Hypothalamus (tissue), 51 donors: ENCODE measurements around the gene EPHA2.

Experiments used
- DNase-seq, 51 donors: peaks; one replicate each; lab custom pipeline; 2025; lab: John Stamatoyannopoulos, UW

Gene EPHA2

DNA sequence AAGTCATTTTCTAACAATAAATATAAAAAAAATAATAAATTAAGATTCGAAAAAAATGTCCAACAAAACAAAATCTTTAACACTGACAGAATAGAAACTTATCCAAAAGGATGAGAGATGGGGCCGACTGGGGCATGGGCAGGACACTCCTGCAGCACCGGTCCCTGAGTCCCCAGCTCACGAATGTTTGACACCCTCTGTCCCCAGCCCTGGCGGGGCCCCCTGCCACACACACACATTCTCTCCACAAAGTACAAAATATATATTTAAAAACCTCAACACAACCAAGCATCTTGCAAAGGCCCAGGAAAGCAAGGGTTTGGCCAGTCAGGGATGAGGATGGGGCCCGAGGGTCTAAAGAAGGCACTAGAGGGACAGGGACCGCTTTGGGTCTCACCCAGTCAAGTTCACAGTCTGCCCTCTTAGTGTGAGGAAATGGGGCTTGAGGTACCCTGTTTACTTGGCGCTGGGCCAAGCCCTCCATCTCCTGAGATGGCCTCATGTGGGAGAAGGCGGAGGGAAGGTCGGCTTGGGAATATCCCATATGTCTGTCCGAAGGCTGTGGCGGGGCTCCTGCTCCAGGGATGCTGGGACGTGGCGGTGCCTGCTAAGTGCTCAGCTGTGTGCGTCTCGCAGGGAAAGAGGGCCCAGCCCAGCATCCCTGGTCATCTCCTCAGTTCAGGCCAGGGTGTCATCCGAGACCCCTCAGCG is 31.3 kb downstream of the EPHA2 start:
- DNase-seq = no peak

DNA sequence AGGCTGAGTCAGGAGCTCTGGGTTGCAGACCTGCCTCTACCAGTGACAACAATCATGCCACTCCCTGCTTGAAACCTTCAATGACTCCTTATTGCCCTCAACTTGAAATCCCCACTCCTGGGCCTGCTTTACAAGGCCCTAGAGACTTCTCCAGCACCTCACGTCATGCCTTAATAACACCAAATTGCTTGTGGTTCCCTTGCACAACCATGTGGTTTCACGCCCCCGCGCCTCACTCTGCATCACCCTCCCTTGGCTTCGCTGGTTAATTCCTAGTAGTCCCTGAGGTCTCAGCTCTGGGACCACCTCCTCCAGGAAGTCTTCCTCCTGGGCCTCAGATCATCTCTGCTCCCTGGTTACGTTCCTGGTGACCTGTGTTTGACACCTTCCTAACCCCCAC is 33.0 kb downstream of the EPHA2 start:
- DNase-seq = no peak

DNA sequence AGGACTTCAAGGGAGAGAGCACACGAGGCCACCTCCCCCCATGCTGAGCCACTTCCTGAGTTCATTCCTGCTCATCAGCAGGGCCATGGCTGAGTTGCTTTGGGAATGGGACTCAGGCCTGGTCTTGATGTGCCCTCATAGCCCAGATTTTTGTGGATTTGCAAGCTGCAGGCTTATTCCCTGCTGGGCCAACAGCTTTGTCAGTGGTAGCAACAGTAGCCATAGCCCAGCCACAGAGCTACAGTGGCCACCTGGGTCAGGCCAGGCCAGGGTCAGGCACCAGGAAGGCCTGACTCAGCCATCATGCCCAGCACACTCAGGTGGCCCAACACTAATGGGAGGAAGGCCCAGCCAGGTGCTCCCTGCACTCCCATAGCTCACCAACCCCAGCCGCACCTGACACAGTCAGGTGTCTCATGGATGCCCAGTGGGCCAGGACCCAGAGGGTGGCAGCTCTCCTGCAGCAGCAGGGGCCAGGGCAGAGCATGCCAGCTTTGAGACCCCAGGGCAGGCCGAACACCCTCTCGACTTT is 33.5 kb downstream of the EPHA2 start:
- no peak for DNase-seq

DNA sequence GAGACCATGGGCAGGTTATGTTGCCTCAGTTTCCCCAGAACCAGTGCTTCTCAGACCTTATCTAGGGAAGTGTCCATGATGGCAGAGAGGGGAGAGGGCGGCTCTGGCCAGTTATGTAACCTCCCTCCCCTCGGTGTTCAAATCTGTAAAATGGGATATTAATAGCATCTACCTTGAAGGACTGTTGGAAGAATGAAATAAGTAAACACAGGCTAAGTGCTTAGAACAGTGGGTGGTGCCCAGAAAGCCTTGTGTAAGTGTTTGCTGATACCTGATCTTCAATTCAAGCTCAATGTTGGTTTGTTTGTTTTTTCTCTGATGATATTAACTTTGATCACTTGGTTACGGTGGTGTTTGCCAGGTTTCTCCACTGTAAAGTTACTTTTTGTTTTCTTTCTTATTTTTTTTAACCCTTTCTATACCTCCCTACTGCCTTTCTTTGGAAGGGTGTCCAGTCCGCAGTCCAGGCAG is 34.9 kb downstream of the EPHA2 start:
- no peak for DNase-seq

DNA sequence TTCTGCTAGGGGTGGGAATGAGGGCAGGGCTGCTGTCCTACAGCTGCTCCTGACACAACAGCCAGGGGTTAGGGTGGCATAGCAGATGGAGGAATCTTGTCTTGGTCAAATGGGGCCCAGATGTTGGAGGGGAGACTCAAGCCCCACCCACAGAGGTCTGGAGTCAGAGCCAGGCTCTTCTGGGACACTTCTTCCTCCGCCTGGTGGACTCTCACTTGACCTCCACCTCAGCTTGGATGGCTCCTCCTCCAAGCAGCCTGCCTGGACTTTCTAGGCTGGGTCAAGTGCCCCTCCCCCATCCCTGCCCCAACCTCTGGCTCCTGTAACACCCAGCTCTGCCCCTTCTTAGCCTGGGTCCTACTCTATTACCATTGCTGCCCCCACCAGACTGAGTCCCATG is 35.5 kb downstream of the EPHA2 start:
- DNase-seq = no peak

DNA sequence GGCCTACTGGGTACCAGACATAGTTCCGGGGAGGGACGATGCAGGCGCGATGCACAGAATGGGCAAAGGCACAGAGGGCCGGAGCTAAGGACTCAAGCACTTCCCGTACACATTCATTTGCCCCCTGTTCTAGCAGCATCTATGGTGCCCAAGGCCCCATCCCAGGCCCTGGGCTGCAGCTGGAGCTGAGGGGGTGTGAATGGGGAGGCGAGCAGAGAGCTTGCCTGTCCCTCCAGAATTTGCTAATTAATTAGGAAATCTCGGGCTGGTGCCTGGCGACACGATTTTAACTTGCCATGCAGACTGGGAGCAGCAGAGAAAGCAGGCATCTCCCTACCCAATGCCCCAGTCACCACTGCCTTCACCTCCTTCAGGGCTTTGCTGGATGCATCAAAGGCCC is 35.9 kb downstream of the EPHA2 start:
- DNase-seq = no peak

DNA sequence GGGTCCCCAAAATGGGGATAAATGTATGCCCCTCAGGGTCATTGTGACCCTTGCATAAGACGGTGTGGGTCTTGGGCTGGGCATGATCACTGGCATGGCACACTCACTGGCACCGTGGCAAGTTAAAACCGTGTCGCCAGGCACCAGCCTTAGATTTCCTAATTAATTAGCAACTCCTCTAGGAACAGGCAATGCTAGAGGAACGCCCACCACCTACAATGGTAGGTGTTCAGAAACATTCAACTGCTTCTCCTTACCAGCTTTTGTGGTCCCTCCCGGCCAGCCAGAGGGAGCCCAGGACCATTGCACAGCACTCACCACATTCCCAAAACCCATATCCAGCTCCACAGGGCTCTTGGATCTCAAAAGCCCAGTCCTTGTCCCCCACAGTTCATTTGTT is 36.4 kb downstream of the EPHA2 start:
- DNase-seq = no peak

DNA sequence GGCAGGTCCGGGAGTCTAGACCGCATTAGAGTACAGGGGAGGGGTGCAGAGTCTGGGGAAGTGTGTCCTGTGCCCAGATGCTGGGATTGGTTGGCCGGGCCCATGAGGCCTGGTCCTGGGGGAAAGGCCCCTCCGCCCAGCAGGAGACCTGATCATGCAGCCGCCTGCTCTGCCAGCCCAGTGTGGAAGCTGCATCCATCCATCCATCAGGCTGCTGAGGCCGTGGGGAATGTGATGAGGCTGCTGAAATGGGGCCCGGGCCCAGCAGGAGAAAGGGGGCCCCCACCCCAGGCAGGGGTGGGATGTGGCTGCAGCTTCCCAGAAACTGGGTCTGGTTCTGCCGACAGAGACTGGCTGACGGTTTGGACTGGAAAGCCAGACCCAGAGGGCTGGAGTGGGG is 37.2 kb downstream of the EPHA2 start:
- no peak for DNase-seq

DNA sequence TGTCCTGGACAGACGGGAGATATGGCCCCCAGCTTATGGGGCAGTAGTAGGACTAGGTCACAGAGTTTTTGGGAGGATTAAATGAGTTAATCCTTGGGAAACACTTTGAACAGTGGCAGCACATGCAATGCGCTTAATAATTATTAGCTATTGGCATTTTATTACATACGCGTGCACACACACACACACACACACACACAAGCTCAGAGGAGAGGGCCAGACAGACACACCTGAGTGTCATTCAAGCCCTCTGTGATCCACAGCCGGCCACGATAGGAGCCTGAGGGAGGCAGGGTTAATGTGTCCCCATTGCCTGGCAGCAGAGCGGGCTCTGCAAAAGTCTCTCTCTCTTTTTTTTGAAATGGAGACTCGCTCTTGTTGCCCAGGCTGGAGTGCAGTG is 37.9 kb downstream of the EPHA2 start:
- no peak for DNase-seq

DNA sequence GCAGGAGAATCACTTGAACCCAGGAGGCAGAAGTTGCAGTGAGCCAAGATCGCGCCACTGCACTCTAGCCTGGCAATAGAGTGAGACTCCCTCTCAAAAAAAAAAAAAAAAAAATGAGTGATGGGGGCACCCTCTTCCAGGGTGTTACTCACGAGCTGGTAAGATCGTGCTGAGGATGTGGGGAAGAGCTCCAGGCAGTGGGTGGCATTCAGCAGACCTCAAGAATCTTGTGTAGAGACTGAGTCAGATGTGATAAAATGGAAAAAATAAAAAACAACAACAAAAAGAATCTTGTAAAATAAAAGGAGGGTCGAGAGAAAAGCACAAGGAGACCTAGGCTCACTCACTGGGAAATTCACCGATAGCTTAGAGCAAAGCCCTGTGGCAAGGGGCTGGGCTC is 38.5 kb downstream of the EPHA2 start:
- no peak for DNase-seq

DNA sequence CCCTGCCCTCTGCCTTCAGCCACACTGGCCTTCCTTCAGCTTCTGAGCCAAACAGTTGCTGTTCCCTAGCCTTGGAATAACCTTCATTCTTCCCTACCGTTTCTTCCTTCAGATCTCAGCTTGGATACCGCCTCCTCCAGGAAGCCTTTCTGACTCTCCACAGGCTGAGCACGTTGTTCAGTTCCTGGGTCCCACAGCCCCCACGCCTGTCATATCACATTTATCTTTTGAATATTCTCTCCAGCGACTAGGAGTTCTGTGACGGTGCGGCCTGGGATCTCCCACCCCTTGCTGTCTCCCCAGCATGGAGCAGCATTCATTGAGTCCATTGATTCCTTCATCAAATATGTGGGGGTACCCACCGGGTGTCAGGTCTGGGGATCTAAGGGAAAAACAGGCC is 39.2 kb downstream of the EPHA2 start:
- no peak for DNase-seq

DNA sequence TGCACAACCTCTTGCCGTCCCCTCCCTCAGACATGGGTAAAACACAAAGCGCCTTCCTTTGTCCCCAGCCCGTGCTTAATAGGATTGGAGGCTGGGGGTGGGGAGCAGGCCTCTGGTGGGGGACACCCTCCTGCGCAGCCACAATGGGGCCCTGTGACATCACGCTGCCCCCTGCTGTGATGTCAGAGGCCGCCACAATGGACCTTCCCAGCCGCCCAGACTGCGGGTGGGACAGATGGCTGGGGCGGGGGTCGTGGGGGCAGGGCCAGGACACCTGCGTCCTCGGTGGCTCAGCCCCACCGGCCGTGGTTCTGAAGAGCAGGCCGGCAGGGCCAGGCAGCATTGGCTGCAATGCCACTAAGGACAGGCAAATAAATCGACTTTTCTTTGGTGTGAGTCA is 39.9 kb downstream of the EPHA2 start:
- no peak for DNase-seq

DNA sequence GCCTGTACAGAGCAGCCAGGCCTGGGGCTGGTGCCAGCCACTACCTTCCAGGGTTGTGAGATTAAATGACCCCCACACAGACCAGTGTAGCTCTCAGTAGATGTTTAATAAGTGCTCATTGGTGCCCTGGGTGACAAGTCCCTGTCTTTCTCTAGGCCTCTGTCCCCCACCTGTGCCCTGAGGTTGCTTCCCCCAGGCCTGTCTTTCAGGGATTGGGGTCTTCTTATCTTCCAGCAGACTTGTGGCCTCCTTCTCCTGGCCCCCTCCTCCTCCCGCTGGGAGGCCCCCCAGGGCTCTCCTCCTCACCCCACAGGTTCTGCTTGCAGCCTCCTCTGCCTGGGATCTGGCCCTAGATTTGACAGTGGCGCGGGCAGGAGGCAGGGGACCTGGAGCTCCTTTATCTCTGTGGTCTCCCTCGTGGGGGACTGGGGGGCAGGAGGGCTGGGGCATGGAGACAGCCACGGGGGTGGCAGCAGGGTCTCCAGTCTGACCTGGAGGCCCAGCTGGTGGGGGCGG is 40.3 kb downstream of the EPHA2 start:
- no peak for DNase-seq

DNA sequence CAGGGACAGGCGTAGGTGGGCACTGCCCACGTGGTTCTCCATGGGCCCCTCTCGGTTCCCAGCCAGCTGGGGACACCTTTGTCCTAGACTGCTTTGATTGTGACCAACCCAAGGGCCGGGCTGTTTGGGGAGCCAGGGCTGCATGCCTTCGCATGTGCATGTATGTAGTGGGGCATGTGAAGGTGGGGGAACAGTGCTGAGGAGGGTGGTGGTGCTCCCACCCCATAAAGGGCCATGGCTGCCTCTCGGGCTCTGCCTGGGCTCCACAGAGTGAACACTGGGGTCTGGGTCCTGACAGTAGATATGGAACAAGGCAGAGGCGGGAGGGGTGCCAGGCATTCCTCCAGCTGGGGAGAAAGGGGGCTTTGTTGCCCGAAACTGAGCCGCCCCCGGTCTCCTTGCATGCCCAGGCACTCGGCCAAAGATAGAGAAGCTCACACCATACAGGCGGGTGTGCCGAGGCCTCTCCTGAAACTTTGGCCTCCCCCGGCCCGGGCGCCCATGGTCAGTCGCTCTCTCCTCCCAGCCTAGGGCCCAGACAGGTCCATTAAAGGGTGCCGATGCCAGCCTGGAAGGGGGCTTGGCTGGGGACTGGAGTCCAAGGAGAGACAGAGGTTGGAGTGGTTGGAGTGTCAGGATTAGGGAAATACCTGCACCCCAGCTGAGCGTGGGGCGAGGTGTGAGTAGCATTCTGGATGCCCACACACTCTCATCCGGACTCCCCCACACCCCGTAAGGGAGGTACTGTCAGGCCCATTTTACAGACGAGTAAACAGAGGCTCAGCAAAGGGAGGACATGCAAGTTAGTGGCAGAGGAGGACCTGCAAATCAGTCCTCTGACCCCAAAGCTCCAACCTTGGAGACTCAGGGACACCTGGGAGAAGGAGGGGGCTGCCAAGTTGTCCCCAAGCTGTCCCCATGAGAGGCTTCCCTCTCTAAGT is 41.1 kb downstream of the EPHA2 start:
- peak in 2 of 51 donors; percentile 10 to 16 for DNase-seq

DNA sequence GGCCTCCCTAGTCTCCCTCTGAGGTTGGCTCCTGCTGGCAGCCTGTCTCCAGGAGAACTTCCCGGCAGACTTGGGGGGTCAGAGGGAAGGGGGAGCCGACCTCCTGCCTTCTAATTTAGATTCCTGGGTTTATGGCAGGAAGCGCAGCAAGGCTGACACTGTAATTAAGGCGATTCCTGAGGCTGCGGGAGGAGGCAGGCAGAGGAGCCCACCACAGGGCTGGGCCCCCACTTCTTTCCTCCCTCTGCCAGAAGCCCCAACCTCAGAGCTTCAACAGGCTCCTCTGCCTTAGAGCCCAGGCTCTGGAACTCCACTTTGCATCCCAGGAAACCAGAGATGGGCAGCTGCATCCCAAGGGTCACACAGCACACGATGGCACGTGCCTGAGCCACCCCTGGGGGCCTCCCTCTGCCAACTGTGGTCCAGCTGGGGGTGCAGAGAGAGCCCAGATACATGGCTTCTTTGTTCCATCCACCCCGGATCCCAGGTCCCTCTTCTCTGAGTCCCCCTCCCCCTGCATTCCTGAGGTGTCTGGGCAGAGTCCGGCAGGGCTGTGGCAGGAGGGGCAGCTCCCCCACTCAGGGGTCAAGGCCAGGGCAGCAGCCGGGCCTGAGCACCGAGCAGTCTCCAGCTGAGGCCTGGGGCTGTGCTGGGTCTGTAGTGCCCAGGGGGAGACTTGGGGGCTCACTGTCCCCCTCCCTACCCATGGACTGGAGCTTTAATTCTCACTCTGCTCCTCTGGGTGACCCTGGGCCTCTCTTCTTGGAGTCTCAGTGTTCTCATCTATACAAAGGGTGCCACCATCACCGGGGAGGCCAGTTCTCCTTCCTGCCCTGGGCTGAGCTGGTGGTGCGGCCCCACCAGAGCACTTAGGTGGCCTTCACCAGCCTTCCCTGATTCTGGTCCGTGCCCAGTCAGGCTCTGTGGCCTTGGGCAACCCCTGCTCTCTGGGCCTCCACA is 43.0 kb downstream of the EPHA2 start:
- no peak for DNase-seq

DNA sequence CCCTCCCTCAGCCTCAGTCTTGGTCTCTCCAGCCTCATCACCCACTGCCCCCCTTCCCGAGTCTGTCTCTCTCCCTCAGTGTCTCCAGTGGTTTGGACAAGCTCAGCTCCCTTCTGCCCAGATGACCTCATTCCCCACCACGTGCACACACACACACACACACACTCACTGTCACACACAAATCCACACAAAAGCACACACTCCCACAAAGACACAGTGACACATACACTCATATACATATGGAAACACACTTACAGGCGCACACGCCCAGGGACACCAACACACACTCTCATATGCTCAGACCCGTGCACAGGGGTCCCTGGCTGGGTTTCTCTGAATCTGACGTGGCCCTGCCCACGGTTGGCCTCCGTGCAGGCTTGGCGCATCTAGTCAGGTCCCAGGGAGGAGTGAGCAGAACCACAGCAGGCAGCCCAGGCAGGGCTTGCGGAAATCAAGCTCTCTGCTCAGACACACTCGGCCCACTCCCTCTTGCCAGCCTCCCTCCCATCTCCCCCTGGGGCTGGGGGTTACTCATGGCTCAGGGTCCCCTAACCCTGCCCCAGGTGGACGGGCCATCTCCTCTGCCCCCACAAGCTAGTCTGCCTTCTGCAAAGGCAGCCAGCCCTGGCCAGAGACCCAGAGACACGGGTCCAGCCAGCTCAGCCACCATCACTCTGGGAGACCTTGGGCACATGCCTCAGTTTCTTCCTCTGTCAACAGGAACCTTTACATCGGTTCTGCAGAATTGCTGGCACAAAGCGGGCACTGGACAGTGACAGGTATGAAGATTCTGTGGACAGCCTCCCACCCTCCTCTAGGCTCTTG is 43.9 kb downstream of the EPHA2 start:
- no peak for DNase-seq

DNA sequence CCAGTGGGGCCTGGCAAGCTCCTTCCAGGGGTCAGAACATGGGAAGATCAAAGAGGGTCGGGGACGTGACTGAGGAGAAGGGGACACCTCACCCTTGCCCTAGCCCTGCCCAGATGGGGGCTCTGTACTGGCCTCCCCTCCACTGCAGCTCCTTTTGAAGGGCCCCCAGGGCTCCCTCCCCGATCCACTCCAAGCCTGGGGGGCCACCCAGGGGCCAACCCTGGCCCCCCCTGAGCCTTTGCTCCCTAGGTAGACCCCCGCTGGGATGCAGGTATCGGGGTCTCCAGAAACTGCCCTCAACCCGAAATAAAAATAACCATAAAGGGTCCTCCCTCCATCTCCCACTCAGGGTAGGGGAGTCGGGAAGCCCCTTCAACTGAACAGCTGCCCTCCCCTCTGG is 45.0 kb downstream of the EPHA2 start:
- DNase-seq = no peak

DNA sequence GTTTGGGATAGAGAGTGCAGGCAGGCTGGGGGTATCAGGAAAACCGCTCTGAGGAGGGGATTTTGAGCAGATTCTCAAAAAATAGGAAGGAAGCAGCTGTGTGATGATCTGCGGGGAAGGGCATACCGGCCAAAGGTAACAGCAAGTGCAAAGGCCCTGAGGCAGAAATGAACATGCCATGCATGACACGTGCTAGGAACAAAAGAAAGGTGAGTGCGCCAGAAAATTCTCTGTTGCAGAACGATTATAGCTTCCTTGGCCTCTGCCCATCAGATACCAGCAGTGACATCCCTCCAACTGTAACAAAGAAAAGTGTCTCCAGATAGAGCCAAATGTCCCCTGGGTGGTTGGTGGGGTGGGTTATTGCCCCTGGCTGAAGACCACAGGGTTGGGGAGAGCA is 45.4 kb downstream of the EPHA2 start:
- no peak for DNase-seq

DNA sequence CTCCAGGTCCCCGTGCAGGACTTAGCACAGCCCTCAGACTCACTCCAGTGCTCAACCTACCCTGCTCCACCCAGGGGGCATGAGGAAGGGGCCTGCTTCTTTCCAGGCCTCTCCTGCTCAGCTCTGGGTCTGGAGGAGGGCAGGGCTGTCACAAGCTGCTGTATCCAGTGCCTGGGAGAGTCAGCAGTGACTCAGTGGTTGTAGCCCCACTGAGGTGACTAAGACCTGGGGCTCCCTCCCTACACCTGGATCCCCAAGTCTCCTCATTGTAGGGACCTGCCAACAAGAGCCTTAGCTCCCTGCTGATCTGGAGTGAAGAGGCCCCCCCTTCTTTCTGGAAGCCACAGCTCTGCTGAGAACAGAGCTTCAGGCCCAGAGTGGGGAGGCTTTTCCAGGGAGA is 46.3 kb downstream of the EPHA2 start:
- DNase-seq = no peak
